PC-3 (cell line): Measurements from ENCODE around the gene SEPTIN5.

ENCODE experiments used
- EZH2 ChIP-seq: fragments of 300-600 bp; sonication (generic); IDR thresholded peaks from one replicate; pipeline ENCODE4 v1.6.1; 2017; ENCODE audit warnings: antibody characterized with exemption, mild to moderate bottlenecking, low read length; ENCODE audit not compliant: unreplicated experiment
- TF ChIP-seq, protein P1 (sequence below): fragments of 300-600 bp; sonication (generic); conservative IDR thresholded peaks from 2 replicates; pipeline ENCODE4 v1.5.1; 2017; ENCODE audit warnings: antibody characterized with exemption, low read depth, mild to moderate bottlenecking, low read length

DNA sequence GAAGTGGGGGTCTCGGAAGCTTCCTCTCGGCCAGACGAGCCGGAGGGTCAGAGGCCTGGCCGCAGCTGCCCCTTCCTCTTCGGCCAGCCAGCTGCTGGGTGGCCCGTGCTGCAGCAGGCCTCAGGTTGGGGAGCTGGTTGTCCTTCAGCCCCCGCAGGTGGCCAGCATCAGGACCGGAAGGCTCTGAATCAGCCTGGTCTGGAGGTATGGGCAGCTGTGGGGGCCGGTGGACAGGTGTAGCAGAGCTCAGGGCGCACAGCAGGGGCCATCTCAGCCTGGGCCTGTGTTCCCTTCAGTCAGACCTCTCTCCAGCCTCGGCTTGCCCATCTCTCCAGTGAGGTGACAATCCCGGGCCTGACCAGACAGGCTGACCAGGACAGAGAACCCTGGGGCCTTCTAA is 32.4 kb downstream of the SEPTIN5 start:
- TF ChIP-seq EZH2: no peak
- TF ChIP-seq, protein P1, sequence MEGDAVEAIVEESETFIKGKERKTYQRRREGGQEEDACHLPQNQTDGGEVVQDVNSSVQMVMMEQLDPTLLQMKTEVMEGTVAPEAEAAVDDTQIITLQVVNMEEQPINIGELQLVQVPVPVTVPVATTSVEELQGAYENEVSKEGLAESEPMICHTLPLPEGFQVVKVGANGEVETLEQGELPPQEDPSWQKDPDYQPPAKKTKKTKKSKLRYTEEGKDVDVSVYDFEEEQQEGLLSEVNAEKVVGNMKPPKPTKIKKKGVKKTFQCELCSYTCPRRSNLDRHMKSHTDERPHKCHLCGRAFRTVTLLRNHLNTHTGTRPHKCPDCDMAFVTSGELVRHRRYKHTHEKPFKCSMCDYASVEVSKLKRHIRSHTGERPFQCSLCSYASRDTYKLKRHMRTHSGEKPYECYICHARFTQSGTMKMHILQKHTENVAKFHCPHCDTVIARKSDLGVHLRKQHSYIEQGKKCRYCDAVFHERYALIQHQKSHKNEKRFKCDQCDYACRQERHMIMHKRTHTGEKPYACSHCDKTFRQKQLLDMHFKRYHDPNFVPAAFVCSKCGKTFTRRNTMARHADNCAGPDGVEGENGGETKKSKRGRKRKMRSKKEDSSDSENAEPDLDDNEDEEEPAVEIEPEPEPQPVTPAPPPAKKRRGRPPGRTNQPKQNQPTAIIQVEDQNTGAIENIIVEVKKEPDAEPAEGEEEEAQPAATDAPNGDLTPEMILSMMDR: no peak
